GM06990 (cell line): ENCODE measurements around the gene ZBTB33.
A peak's percentile ranks its signal among the peaks of the same experiment; 100 is the strongest.

Experiments
- DNase-seq: peaks from one replicate; pipeline ENCODE4 v3.0.0-alpha.2; 2011; ENCODE audit not compliant: insufficient read length; ENCODE audit errors: extremely low read depth
- H3K27me3 ChIP-seq: replicated peaks from 2 replicates; pipeline ENCODE4 v1.6.0; 2011; ENCODE audit warnings: low read length; ENCODE audit not compliant: control insufficient read depth, insufficient read depth
- H3K36me3 ChIP-seq: 2 replicates; pipeline ENCODE4 v1.5.1; 2011; ENCODE audit warnings: low read length; ENCODE audit not compliant: control insufficient read depth, insufficient read depth
- H3K4me3 ChIP-seq: replicated peaks from 2 replicates; pipeline ENCODE4 v1.5.1; 2011; ENCODE audit warnings: low read depth, mild to moderate bottlenecking, control low read depth, low read length
- TF ChIP-seq, protein P1 (sequence below): IDR thresholded peaks from 2 replicates; pipeline ENCODE4 v1.5.1; 2011; ENCODE audit warnings: low read length, control low read depth, mild to moderate bottlenecking, inconsistent platforms; ENCODE audit not compliant: insufficient read depth, poor library complexity, severe bottlenecking

ZBTB33 gene

DNA sequence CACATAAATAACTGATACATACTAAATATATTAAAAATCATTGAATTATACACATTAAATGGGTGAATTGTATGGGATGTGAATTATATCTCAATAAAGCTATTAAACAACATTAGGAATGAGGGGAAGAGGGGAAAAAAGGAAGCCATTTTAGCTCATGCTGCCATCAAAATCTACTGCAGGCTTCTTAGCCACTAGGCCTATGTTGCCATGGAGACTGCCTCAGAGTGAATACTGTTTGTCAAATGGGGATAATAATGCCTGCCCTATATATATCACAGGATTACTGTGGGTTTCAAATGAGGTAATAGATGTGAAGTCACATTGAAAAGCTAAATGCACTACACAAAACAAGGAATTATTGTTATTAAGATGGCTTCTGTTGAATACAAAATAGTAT is 39.5 kb downstream of the ZBTB33 start:
- DNase-seq, result no peak
- H3K4me3 ChIP-seq, result no peak overlapping the region
- no peaks in the 10 kb centered on the region for H3K27me3 ChIP-seq
- TF ChIP-seq, protein P1, sequence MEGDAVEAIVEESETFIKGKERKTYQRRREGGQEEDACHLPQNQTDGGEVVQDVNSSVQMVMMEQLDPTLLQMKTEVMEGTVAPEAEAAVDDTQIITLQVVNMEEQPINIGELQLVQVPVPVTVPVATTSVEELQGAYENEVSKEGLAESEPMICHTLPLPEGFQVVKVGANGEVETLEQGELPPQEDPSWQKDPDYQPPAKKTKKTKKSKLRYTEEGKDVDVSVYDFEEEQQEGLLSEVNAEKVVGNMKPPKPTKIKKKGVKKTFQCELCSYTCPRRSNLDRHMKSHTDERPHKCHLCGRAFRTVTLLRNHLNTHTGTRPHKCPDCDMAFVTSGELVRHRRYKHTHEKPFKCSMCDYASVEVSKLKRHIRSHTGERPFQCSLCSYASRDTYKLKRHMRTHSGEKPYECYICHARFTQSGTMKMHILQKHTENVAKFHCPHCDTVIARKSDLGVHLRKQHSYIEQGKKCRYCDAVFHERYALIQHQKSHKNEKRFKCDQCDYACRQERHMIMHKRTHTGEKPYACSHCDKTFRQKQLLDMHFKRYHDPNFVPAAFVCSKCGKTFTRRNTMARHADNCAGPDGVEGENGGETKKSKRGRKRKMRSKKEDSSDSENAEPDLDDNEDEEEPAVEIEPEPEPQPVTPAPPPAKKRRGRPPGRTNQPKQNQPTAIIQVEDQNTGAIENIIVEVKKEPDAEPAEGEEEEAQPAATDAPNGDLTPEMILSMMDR, result no peak
- no peaks in the 10 kb centered on the region for H3K36me3 ChIP-seq

DNA sequence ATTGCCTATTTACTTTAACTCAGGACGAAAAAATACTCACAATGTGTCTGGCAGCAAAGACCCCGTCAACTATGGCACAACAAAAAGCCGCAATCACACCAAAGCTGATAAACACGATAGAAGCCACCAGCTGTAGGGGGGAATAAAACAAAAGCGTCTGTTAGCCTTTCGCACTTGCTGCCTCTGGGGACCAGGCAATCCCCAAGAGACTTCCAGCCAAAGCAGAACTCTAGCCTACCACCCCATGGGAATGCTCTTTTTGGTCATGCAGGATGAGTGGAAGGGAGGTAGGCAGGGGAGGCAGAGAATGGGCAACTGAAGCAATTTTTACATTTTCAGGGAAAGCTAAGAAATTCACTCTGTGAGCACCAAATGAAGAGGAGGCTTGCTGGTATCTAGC is 40.6 kb downstream of the ZBTB33 start:
- no peak for DNase-seq
- no peaks in the 10 kb centered on the region for H3K27me3 ChIP-seq
- no peak overlapping the region for H3K4me3 ChIP-seq
- no peaks in the 10 kb centered on the region for H3K36me3 ChIP-seq
- TF ChIP-seq, protein P1, result no peak

GRCh38 chrX:120293015-120293414 is 42.4 kb downstream of the ZBTB33 start:
- no peaks in the 10 kb centered on the region for H3K27me3 ChIP-seq
- TF ChIP-seq, protein P1, result no peak

DNA sequence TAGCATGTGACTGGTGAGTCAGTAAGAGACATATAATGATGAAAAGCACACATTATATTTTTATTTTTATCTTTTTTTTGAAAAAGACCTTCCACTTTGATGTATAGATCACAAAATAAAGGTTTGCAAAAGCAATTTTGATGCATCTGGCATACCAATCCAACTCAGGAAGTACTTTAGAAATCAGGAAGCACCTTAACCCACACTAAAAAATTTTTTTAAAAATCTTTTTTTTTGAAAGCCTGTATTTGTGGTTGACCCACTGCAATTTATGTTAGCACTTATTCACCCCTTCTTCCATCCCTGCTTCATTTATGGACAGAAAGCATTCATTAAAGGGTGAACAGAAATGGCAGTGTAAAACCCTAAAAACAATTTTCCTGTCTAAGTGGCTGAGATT is 44.0 kb downstream of the ZBTB33 start:
- no peaks in the 10 kb centered on the region for H3K27me3 ChIP-seq
- TF ChIP-seq, protein P1, result no peak
- no peak overlapping the region for H3K4me3 ChIP-seq
- H3K36me3 ChIP-seq, result no peaks in the 10 kb centered on the region
- DNase-seq, result no peak

More at GRCh38 chrX:120293015-120293414, 42.4 kb downstream of the ZBTB33 start:
- DNase-seq, result no peak
- Histone ChIP-seq H3K36me3 (no peaks in the 10 kb centered on the region), H3K4me3 (no peak overlapping the region)

DNA sequence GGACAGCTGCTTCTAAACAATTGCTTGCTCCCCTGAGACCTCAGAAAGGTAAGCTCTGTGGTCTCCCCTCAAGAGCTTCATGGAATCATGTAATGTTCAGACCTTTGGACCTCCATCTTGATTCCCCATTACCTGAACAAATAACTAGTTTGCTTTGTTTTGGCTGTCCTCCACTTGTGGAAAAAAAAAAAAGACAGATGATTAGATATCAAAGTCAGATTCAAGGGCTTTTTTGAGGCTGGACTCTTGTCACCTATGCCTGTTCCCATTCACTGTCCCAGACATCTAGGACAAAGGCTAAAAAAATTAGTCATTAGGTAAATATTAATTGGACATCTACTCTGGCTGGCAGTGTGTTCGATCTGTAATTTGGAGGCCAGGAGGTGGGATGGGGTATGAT is 47.3 kb downstream of the ZBTB33 start:
- Histone ChIP-seq H3K27me3 (no peaks in the 10 kb centered on the region), H3K4me3 (no peak overlapping the region), H3K36me3 (no peaks in the 10 kb centered on the region)
- DNase-seq, result no peak
- TF ChIP-seq, protein P1, result no peak

DNA sequence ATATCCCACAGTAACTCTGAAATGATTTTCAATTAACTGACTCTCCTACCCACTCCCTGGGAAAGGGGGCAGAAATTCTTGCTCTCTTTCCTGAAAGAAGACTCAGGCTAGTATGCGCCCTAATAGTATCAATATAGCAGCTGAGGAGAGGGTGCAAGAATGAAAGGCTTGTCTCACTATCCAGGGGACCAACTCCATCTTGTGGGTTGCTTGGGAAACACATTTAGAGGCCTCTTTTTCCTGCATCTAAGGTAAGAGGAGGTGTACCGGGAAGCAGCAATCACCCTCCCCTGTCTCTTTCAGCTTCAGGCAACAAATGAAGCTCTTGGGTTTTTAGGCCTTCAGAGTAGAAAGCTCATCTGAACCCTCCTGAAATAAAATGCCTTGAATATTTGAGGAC is 49.3 kb downstream of the ZBTB33 start:
- DNase-seq, result no peak
- TF ChIP-seq, protein P1, result peak; percentile 4

More for the DNA sequence above, 49.3 kb downstream of the ZBTB33 start:
- H3K4me3 ChIP-seq, result no peak overlapping the region
- no peaks in the 10 kb centered on the region for H3K27me3 ChIP-seq
- no peaks in the 10 kb centered on the region for H3K36me3 ChIP-seq
